ENCODE measurements around the gene CDH23. TPM values are rescaled to one million over a fixed set of nuclear protein-coding genes. Genes with fewer than 3 reads are reported as not detected.
A peak's percentile ranks its signal among the peaks of the same experiment; 100 is the strongest.

Gene CDH23
- total and polyA plus RNA-seq, 10 of the 15 experiments (the other 5 are each of a cell fraction or from before 2014, with no cell fraction given), result 0.09 to 0.40 (median 0.15) TPM; not detected in 1

- TF ChIP-seq PRDM15 (CRISPR knock-in tag; IDR thresholded peaks at IDR 0.05) (no peak), CEBPB (IDR thresholded peaks at IDR 0.05; ENCODE audit: borderline replicate concordance in 1 of 2, low read depth in 2 of 2, low read length in 2 of 2) (no peak), ZBTB40 (IDR thresholded peaks at IDR 0.05; ENCODE audit: borderline replicate concordance) (no peak), ZZZ3 (IDR thresholded peaks at IDR 0.05; ENCODE audit: control insufficient read depth, insufficient read length, low read depth) (no peak), HSF1 (IDR thresholded peaks at IDR 0.05; ENCODE audit: low read depth, low read length) (no peak), RBBP5 (conservative IDR thresholded peaks at IDR 0.05) (no peak), NR2C1 (IDR thresholded peaks at IDR 0.05) (no peak), RFX5 (IDR thresholded peaks at IDR 0.05; ENCODE audit: low read depth, low read length) (no peak), SPI1 (IDR thresholded peaks at IDR 0.05; ENCODE audit: borderline replicate concordance, insufficient read depth, low read depth, low read length) (peak; percentile 98), FOXK2 (IDR thresholded peaks at IDR 0.05) (no peak), JUNB (IDR thresholded peaks at IDR 0.05) (no peak), SUPT20H (IDR thresholded peaks at IDR 0.05; ENCODE audit: borderline replicate concordance, control insufficient read depth, low read depth, low read length) (no peak), SP1 (IDR thresholded peaks at IDR 0.05; ENCODE audit: low read depth, low read length) (no peak), NFYA (IDR thresholded peaks at IDR 0.05; ENCODE audit: borderline replicate concordance, low read depth, low read length) (no peak), SIN3A (IDR thresholded peaks at IDR 0.05; ENCODE audit: low read depth, low read length) (no peak), TARDBP (IDR thresholded peaks at IDR 0.05; ENCODE audit: borderline replicate concordance) (no peak), ETV6 (conservative IDR thresholded peaks at IDR 0.05 in 1 of 2, IDR thresholded peaks at IDR 0.05 in 1 of 2; ENCODE audit: borderline replicate concordance in 1 of 2, low read depth in 1 of 2) (no peak), NFXL1 (IDR thresholded peaks at IDR 0.05; ENCODE audit: borderline replicate concordance) (no peak), RAD21 (IDR thresholded peaks at IDR 0.05; ENCODE audit: insufficient read depth, low read depth, low read length) (no peak), ASH2L (IDR thresholded peaks at IDR 0.05; ENCODE audit: borderline replicate concordance, low read depth) (no peak)
Observed at GRCh38 chr10:71747551-71748523, 351.1 kb downstream of the CDH23 start (continued).

All from GM12878 (cell line).